Esophagus squamous epithelium (tissue), 5 donors: ENCODE measurements around the gene TRABD2B. TPM values are rescaled to one million over a fixed set of nuclear protein-coding genes. Genes with fewer than 3 reads are reported as not detected.

ENCODE experiments used
- DNase-seq: peaks from one replicate; lab custom pipeline; 2025; lab: John Stamatoyannopoulos, UW
- H3K27ac ChIP-seq, 4 donors: fragments of 200-600 bp; sonication (generic); one replicate each; pipeline ENCODE4 v1.5.1; 2016 to 2019; ENCODE audit warnings: mild to moderate bottlenecking in 1 of 4
- H3K27me3 ChIP-seq, 4 donors: fragments of 200-600 bp; sonication (generic); 1 replicate in 3 of 4; 2 replicates in 1 of 4; pipeline versions ENCODE4 v1.5.1 to v1.6.0; 2017 to 2021; ENCODE audit warnings: antibody characterized with exemption in 1 of 4
- H3K36me3 ChIP-seq, 3 donors: fragments of 200-600 bp; sonication (generic); one replicate each; pipeline ENCODE4 v1.5.1; 2016 to 2019
- H3K4me1 ChIP-seq, 3 donors: fragments of 200-600 bp; sonication (generic); one replicate each; pipeline ENCODE4 v1.5.1; 2017 to 2019
- H3K4me3 ChIP-seq, 4 donors: fragments of 200-600 bp; sonication (generic); 1 replicate in 3 of 4; 2 replicates in 1 of 4; pipeline ENCODE4 v1.5.1; 2016 to 2019; ENCODE audit warnings: mild to moderate bottlenecking in 2 of 4, moderate library complexity in 1 of 4
- H3K9me3 ChIP-seq, 3 donors: fragments of 200-600 bp; sonication (generic); one replicate each; pipeline ENCODE4 v1.5.1; 2016 to 2019
- CTCF ChIP-seq, 6 experiments: fragments of 450-650 bp in 4 of 6; fragments of 200-600 bp in 2 of 6; sonication (generic) in 2 of 6; IDR thresholded peaks; one replicate each; pipeline ENCODE4 v1.5.1; 2016 to 2019; ENCODE audit warnings: antibody characterized with exemption in 6 of 6, mild to moderate bottlenecking in 4 of 6, moderate library complexity in 4 of 6
- POLR2A ChIP-seq, 4 donors: fragments of 450-650 bp; IDR thresholded peaks; one replicate each; pipeline ENCODE4 v1.6.1; 2017; ENCODE audit warnings: antibody characterized with exemption in 4 of 4, mild to moderate bottlenecking in 4 of 4, moderate library complexity in 3 of 4
- WGBS, 2 donors: methylation state at CpG; one replicate each; pipeline ENCODE4 v1.1.5; 2018; 5-methylcytosine and 5-hydroxymethylcytosine counted together
- intact Hi-C: fragments of 100-400 bp; cut with DNase I; formaldehyde crosslinking; loops from one replicate; pipeline ENCODE4 v1.15.0; 2022
- total RNA-seq, 4 donors: library from RNA; depleted of rRNA; stranded (reverse); fragments of >200 nt; gene quantifications; one replicate each; pipeline ENCODE4 v1.1.0, GENCODE V29; 2016
- donor health status: DM: yes; HTN: yes; CAD: no.

Gene TRABD2B
- total RNA-seq, 4 donors from 2014 or later = 0.26 to 1.7 (median 0.50) TPM

GRCh38 chr1:48003741-48004531 lies 6.8 kb upstream of the TRABD2B start:
- Histone ChIP-seq H3K4me3 (no peak overlapping the region), H3K27me3 (peaks cover 0 to 28% (median under 1%) of the 10 kb centered on the region in 4 donors), H3K9me3 (no peaks in the 10 kb centered on the region), H3K27ac (no peak overlapping the region), H3K36me3 (no peaks in the 10 kb centered on the region), H3K4me1 (peaks cover 0 to 32% (median 6%) of the 10 kb centered on the region in 3 donors)
- no peak for TF ChIP-seq POLR2A (IDR thresholded peaks at IDR 0.05)
- no peak for TF ChIP-seq CTCF (IDR thresholded peaks at IDR 0.05)
- WGBS, 2 donors = 43 to 68% methylated on average over 4 to 6 of the region's 6 CpGs
- intact Hi-C loops = no loop called here
- DNase-seq = no peak

GRCh38 chr1:48002142-48002541 lies 5.0 kb upstream of the TRABD2B start:
- peaks cover 0 to 46% (median 2%) of the 10 kb centered on the region in 4 donors for H3K27me3 ChIP-seq
- H3K4me3 ChIP-seq = no peak overlapping the region
- no peak for DNase-seq
- peaks cover under 1 to 40% (median 6%) of the 10 kb centered on the region in 3 donors for H3K4me1 ChIP-seq
- intact Hi-C loops = no loop called here
- no peaks in the 10 kb centered on the region for H3K36me3 ChIP-seq
- H3K27ac ChIP-seq = no peak overlapping the region
- H3K9me3 ChIP-seq = no peaks in the 10 kb centered on the region
- no peak for TF ChIP-seq POLR2A (IDR thresholded peaks at IDR 0.05)
- TF ChIP-seq CTCF (IDR thresholded peaks at IDR 0.05) = no peak
- WGBS, 2 donors = 46 to 72% methylated on average over 2 of the region's 2 CpGs

GRCh38 chr1:48001696-48002095 lies 4.5 kb upstream of the TRABD2B start:
- H3K27me3 ChIP-seq = peaks cover 0 to 50% (median 2%) of the 10 kb centered on the region in 4 donors
- TF ChIP-seq CTCF (IDR thresholded peaks at IDR 0.05) (no peak), POLR2A (IDR thresholded peaks at IDR 0.05) (no peak)
- intact Hi-C loops = no loop called here

GRCh38 chr1:48000883-48001282 lies 3.7 kb upstream of the TRABD2B start:
- 100% methylated on average over 1 of the region's 1 CpG for WGBS, 2 donors
- TF ChIP-seq CTCF (IDR thresholded peaks at IDR 0.05) = no peak
- no peak for TF ChIP-seq POLR2A (IDR thresholded peaks at IDR 0.05)
- Histone ChIP-seq H3K27ac (no peak overlapping the region), H3K9me3 (no peaks in the 10 kb centered on the region), H3K4me1 (peaks cover 2 to 46% (median 8%) of the 10 kb centered on the region in 3 donors), H3K27me3 (peaks cover 0 to 59% (median 2%) of the 10 kb centered on the region in 4 donors), H3K4me3 (no peak overlapping the region), H3K36me3 (no peaks in the 10 kb centered on the region)
- DNase-seq = no peak
- intact Hi-C loops = no loop called here

More at GRCh38 chr1:48001696-48002095, 4.5 kb upstream of the TRABD2B start:
- H3K36me3 ChIP-seq = no peaks in the 10 kb centered on the region
- no peak overlapping the region for H3K4me3 ChIP-seq
- no peak overlapping the region for H3K27ac ChIP-seq
- 41 to 58% methylated on average over 2 of the region's 2 CpGs for WGBS, 2 donors
- H3K4me1 ChIP-seq = peaks cover 2 to 40% (median 5%) of the 10 kb centered on the region in 3 donors
- no peaks in the 10 kb centered on the region for H3K9me3 ChIP-seq
- no peak for DNase-seq

GRCh38 chr1:47999097-47999496 lies 1.9 kb upstream of the TRABD2B start:
- Histone ChIP-seq H3K36me3 (no peaks in the 10 kb centered on the region), H3K4me3 (no peak overlapping the region), H3K9me3 (no peaks in the 10 kb centered on the region), H3K4me1 (peaks cover 2 to 58% (median 8%) of the 10 kb centered on the region in 3 donors), H3K27ac (no peak overlapping the region), H3K27me3 (peaks cover 0 to 76% (median 2%) of the 10 kb centered on the region in 4 donors)
- DNase-seq = no peak
- 79 to 91% methylated on average over 1 to 4 of the region's 4 CpGs for WGBS, 2 donors
- TF ChIP-seq CTCF (IDR thresholded peaks at IDR 0.05) (no peak), POLR2A (IDR thresholded peaks at IDR 0.05) (no peak)
- intact Hi-C loops = loop anchor here (5.0 kb wide), 1 partner anchor 63 kb away; no protein-coding TSS in a partner anchor
